HCT116 (cell line): ENCODE results near the gene PTGS1. TPM values are rescaled to one million over a fixed set of nuclear protein-coding genes. Genes with fewer than 3 reads are reported as not detected.

Source experiments
- ATAC-seq: fragments of 200-7000 bp; cut with Tn5 transposase; 2 replicates; pipeline ENCODE4 v1.9.1; 2020; ENCODE audit warnings: mild to moderate bottlenecking, moderate library complexity
- BruUV-seq: library from RNA; stranded (reverse); fragments of 400-500 nt; replicated peaks from 2 replicates; lab custom pipeline; 2021; lab: Mats Ljungman, UMichigan
- CTCF ChIA-PET: fragments of 300-600 bp; sonication (Branson Sonifier 250); formaldehyde crosslinking; loops from one replicate; lab custom pipeline; 2021; ENCODE audit warnings: antibody characterized with exemption; lab: Charles Lee
- POLR2A ChIA-PET: fragments of 300-600, 350-600 bp; sonication (Branson Sonifier 250); formaldehyde crosslinking; loops from one replicate; lab custom pipeline; 2021; ENCODE audit warnings: antibody characterized with exemption; lab: Charles Lee
- RAD21 ChIA-PET, 2 experiments: fragments of 300-600 bp; sonication (Branson Sonifier 250); formaldehyde crosslinking; loops; one replicate each; lab custom pipeline; 2023; ENCODE audit warnings: low total read pairs in 2 of 2; ENCODE audit not compliant: uncharacterized antibody in 2 of 2, unreplicated experiment in 2 of 2, low non-redundant PET in 1 of 2; lab: Charles Lee
- DNase-seq: peaks from one replicate; pipeline ENCODE4 v3.0.0-alpha.2; 2010; ENCODE audit warnings: low read depth, low spot score
- H2AFZ ChIP-seq: fragments of 200-600 bp; shearing (Covaris generic), sonication (generic); 2 replicates; pipeline ENCODE4 v1.6.1; 2017; ENCODE audit warnings: low read depth, mixed run types, mixed read lengths, antibody characterized with exemption, low read length; ENCODE audit not compliant: poor library complexity, severe bottlenecking
- H3K27ac ChIP-seq: 2 replicates; pipeline ENCODE4 v1.5.1; 2012; ENCODE audit warnings: low read depth, low read length
- H3K27me3 ChIP-seq: fragments of 200-600 bp; sonication (generic); 2 replicates; pipeline ENCODE4 v1.6.1; 2016; ENCODE audit warnings: mixed run types, low read length, mixed read lengths; ENCODE audit not compliant: insufficient read depth
- H3K36me3 ChIP-seq, 2 experiments: fragments of 200-500 bp in 1 of 2; fragments of 200-600 bp in 1 of 2; sonication (Bioruptor generic) in 1 of 2; sonication (generic) in 1 of 2; 2 replicates each; pipeline versions ENCODE4 v1.5.1 to v1.6.1; 2014 to 2016; ENCODE audit warnings: low read length in 2 of 2, inconsistent platforms in 1 of 2, mixed read lengths in 1 of 2, mixed run types in 1 of 2; ENCODE audit not compliant: insufficient read depth in 2 of 2, control insufficient read depth in 1 of 2
- H3K4me1 ChIP-seq, 2 experiments: fragments of 200-600 bp in 1 of 2; sonication (generic) in 1 of 2; 2 replicates each; pipeline versions ENCODE4 v1.5.1 to v1.6.1; 2012 to 2017; ENCODE audit warnings: low read length in 2 of 2, inconsistent platforms in 1 of 2, mild to moderate bottlenecking in 1 of 2, mixed read lengths in 1 of 2, mixed run types in 1 of 2, moderate library complexity in 1 of 2; ENCODE audit not compliant: insufficient read depth in 2 of 2, control insufficient read depth in 1 of 2
- H3K4me2 ChIP-seq: fragments of 200-600 bp; sonication (generic); 2 replicates; pipeline ENCODE4 v1.6.1; 2017; ENCODE audit warnings: mixed run types, low read length, mixed read lengths
- H3K4me3 ChIP-seq, 2 experiments: fragments of 200-600 bp in 1 of 2; sonication (generic) in 1 of 2; replicated peaks in 1 of 2; 2 replicates each; pipeline ENCODE4 v1.5.1; 2011 to 2016; ENCODE audit warnings: low read length in 2 of 2, control low read depth in 1 of 2, low read depth in 1 of 2, mild to moderate bottlenecking in 1 of 2, mixed read lengths in 1 of 2, mixed run types in 1 of 2
- H3K79me2 ChIP-seq: fragments of 200-600 bp; sonication (generic); 2 replicates; pipeline ENCODE4 v1.6.1; 2017; ENCODE audit warnings: mild to moderate bottlenecking, mixed run types, low read length, moderate library complexity, mixed read lengths; ENCODE audit not compliant: insufficient read depth
- H3K9ac ChIP-seq: fragments of 200-600 bp; sonication (generic); 2 replicates; pipeline ENCODE4 v1.6.1; 2016; ENCODE audit warnings: low read length, mixed read lengths
- H3K9me2 ChIP-seq: fragments of 200-600 bp; sonication (generic), shearing (Covaris generic); 2 replicates; pipeline ENCODE4 v1.6.1; 2017; ENCODE audit warnings: mixed run types, mild to moderate bottlenecking, moderate library complexity; ENCODE audit not compliant: insufficient read depth
- H3K9me3 ChIP-seq, 2 experiments: fragments of 200-500 bp in 1 of 2; fragments of 200-600 bp in 1 of 2; sonication (Bioruptor generic) in 1 of 2; sonication (generic) in 1 of 2; 2 replicates each; pipeline ENCODE4 v1.6.1; 2014 to 2017; ENCODE audit warnings: low read length in 2 of 2, mixed read lengths in 2 of 2, inconsistent platforms in 1 of 2, low read depth in 1 of 2, mild to moderate bottlenecking in 1 of 2, mixed run types in 1 of 2, moderate library complexity in 1 of 2; ENCODE audit not compliant: control insufficient read depth in 1 of 2, insufficient read depth in 1 of 2
- H4K20me1 ChIP-seq: fragments of 200-600 bp; sonication (generic), shearing (Covaris generic); 2 replicates; pipeline ENCODE4 v1.6.1; 2017; ENCODE audit warnings: mixed run types, mild to moderate bottlenecking, moderate library complexity; ENCODE audit not compliant: insufficient read depth
- CBX3 ChIP-seq: IDR thresholded peaks from 2 replicates; pipeline ENCODE4 v1.6.1; 2012; ENCODE audit warnings: low read depth
- ELF1 ChIP-seq: IDR thresholded peaks from 2 replicates; pipeline ENCODE4 v1.6.1; 2012; ENCODE audit warnings: low read depth, borderline replicate concordance
- EZH2phosphoT487 ChIP-seq: fragments of 200-600 bp; IDR thresholded peaks from 2 replicates; pipeline ENCODE4 v1.6.1; 2018; ENCODE audit warnings: antibody characterized with exemption, borderline replicate concordance
- JUND ChIP-seq: IDR thresholded peaks from 2 replicates; pipeline ENCODE4 v1.6.1; 2012
- POLR2A ChIP-seq: IDR thresholded peaks from 2 replicates; pipeline ENCODE4 v1.7.0; 2011; ENCODE audit warnings: borderline replicate concordance; ENCODE audit not compliant: insufficient read depth, insufficient read length; ENCODE audit errors: extremely low read depth
- POLR2AphosphoS5 ChIP-seq: IDR thresholded peaks from 2 replicates; pipeline ENCODE4 v1.6.1; 2011; ENCODE audit warnings: mild to moderate bottlenecking, low read depth, low read length, moderate library complexity
- RAD21 ChIP-seq: IDR thresholded peaks from 2 replicates; pipeline ENCODE4 v1.6.1; 2012; ENCODE audit warnings: low read depth, mild to moderate bottlenecking
- REST ChIP-seq: IDR thresholded peaks from 2 replicates; pipeline ENCODE4 v1.6.1; 2012; ENCODE audit warnings: low read depth
- SIN3A ChIP-seq: IDR thresholded peaks from 2 replicates; pipeline ENCODE4 v1.6.1; 2012; ENCODE audit warnings: low read depth
- YY1 ChIP-seq: IDR thresholded peaks from 2 replicates; pipeline ENCODE4 v1.6.1; 2011; ENCODE audit warnings: low read length, low read depth, moderate library complexity, mild to moderate bottlenecking; ENCODE audit not compliant: insufficient replicate concordance; ENCODE audit errors: extremely low read depth
- ZBTB33 ChIP-seq: IDR thresholded peaks from 2 replicates; pipeline ENCODE4 v1.6.1; 2011; ENCODE audit warnings: mild to moderate bottlenecking, low read length, moderate library complexity; ENCODE audit not compliant: insufficient replicate concordance; ENCODE audit errors: extremely low read depth
- intact Hi-C: fragments of 100-400 bp; cut with micrococcal nuclease; formaldehyde crosslinking; loops from 2 replicates; pipeline ENCODE4 v1.10.0; 2022
- total RNA-seq: library from RNA; stranded (reverse); gene quantifications from one replicate; pipeline ENCODE4 v1.2.1, GENCODE V29; 2021; ENCODE audit not compliant: unreplicated experiment

Gene PTGS1
- total RNA-seq, 1 experiment from 2014 or later = 3.5 TPM

- Histone ChIP-seq H3K9me2 (no peaks in the 10 kb centered on the region), H3K4me2 (no peak overlapping the region), H3K4me1 (peaks cover 4 to 5% of the 10 kb centered on the region in 2 experiments; a peak in 2 of 4 replicates), H3K27ac (no peak overlapping the region), H3K4me3 (no peak overlapping the region), H3K79me2 (no peaks in the 10 kb centered on the region), H4K20me1 (no peaks in the 10 kb centered on the region), H2AFZ (no peak overlapping the region), H3K36me3 (no peaks in the 10 kb centered on the region), H3K9ac (no peak overlapping the region), H3K9me3 (no peaks in the 10 kb centered on the region), H3K27me3 (no peaks in the 10 kb centered on the region)
- TF ChIP-seq JUND (no peak), CBX3 (no peak), POLR2AphosphoS5 (no peak), SIN3A (no peak), POLR2A (no peak), ZBTB33 (no peak), ELF1 (no peak), EZH2phosphoT487 (no peak), RAD21 (no peak), REST (no peak), YY1 (no peak)
- no peak for ATAC-seq
- ChIA-PET CTCF (no interaction called here), POLR2A (no interaction called here), RAD21 (no interaction called here)
- intact Hi-C loops = no loop called here
- no peak for DNase-seq
- BruUV-seq = no TSS peak
Observed at GRCh38 chr9:122334916-122335315, 35.9 kb upstream of the PTGS1 start.
